ENCODE data around the gene IQCE.

DNA sequence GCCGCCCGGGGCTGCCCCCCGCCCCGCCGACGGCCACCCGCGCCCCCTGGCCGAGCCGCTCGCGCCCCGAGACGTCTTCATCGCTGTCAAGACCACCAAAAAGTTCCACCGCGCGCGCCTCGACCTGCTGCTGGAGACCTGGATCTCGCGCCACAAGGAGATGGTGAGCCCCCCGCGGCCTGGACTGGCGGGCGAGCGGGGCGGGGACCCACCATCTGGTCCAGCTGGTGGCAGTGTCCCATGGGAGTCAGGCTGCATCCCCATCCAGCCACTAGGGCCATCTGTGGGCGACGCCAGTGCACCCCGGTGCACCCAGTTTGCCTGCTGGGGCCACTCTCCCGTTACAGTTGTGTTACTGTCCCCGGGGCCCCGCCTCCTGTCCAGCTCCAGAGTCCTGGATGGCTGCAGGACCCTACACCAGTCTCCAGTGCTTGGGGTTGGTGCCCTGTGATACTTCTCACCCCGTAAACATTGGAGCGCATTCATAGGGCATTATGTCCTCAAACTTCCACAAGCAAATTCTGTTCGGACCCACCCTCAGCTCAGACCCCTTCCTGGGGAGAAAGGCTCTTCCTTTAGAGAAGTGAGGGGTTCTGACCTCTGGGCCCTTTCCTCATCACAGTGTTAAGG is 38.5 kb upstream of the IQCE start:
- TF ChIP-seq EP300 (IDR thresholded peaks at IDR 0.05), result no peak
- TF ChIP-seq POLR2A (IDR thresholded peaks at IDR 0.05), result no peak
- TF ChIP-seq, protein P1, sequence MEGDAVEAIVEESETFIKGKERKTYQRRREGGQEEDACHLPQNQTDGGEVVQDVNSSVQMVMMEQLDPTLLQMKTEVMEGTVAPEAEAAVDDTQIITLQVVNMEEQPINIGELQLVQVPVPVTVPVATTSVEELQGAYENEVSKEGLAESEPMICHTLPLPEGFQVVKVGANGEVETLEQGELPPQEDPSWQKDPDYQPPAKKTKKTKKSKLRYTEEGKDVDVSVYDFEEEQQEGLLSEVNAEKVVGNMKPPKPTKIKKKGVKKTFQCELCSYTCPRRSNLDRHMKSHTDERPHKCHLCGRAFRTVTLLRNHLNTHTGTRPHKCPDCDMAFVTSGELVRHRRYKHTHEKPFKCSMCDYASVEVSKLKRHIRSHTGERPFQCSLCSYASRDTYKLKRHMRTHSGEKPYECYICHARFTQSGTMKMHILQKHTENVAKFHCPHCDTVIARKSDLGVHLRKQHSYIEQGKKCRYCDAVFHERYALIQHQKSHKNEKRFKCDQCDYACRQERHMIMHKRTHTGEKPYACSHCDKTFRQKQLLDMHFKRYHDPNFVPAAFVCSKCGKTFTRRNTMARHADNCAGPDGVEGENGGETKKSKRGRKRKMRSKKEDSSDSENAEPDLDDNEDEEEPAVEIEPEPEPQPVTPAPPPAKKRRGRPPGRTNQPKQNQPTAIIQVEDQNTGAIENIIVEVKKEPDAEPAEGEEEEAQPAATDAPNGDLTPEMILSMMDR (IDR thresholded peaks at IDR 0.05), result no peak

All from ovary (tissue), 3 donors.